VCaP (cell line): Measurements from ENCODE around the gene FAM234B.
"Not testable (repeated sequence)": the region's sequence is repeated elsewhere in the genome, so short reads cannot be mapped to it uniquely, and the experiment has no call there.

ENCODE experiments used
- H3K27ac ChIP-seq: fragments of 450-650 bp; 2 replicates; pipeline ENCODE4 v1.5.1; 2017
- CTCF ChIP-seq: fragments of 450-650 bp; conservative IDR thresholded peaks from 2 replicates; pipeline ENCODE4 v1.5.1; 2017; ENCODE audit warnings: mild to moderate bottlenecking, moderate library complexity

The FAM234B gene

DNA sequence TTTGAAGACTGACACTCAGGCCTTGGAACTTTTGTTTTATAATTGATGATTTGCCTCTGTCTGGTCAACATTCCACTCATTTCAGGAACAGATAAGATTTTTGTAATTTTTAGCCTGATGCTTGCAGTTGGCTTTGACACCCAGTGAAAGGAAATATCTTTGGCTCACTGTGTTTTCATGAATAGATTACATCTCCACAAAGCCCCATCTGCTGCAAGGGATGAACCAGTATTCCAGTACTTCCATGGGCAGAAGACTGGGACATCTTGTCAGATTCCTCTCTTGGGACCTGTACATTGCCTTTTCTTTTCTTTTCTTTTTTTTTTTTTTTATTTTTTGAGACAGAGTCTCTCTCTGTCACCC, 30.9 kb downstream of the FAM234B start:
- TF ChIP-seq CTCF = no peak
- no peak overlapping the region for H3K27ac ChIP-seq

GRCh38 chr12:13075786-13076570, 31.8 kb downstream of the FAM234B start:
- no peak overlapping the region for H3K27ac ChIP-seq
- TF ChIP-seq CTCF = no peak

- H3K27ac ChIP-seq = peak overlapping the region; percentile 22
- TF ChIP-seq CTCF = peak; percentile 50; the same call in 1 of the 2 replicates
Measured at GRCh38 chr12:13079440-13079906, 35.3 kb downstream of the FAM234B start.

- peak overlapping the region; percentile 22; the same call in 1 of the 2 replicates for H3K27ac ChIP-seq
- TF ChIP-seq CTCF = no peak
Measured at GRCh38 chr12:13080266-13080665, 36.1 kb downstream of the FAM234B start.

DNA sequence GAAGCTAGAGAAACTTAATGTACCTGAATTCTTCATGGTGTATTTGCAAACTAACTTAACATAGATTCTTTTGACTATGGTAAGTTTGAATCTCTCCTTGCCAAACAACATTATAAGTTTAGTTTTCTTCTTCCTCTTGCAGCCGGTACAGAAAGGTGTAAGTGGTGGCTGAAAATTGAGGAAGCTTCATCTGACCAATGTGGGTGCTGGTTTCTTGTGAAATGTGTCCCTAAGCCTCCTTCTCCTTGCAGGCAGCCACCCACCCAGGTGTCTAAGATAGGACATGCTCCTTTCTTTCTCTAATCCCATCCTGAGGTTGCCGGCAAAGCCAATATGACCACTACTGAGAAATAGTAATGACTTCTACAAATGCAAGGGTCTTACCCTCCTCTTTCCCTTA, 38.7 kb downstream of the FAM234B start:
- H3K27ac ChIP-seq = no peak overlapping the region
- no peak for TF ChIP-seq CTCF

- not testable (repeated sequence) for H3K27ac ChIP-seq
Measured at GRCh38 chr12:13083638-13084037, 39.5 kb downstream of the FAM234B start.

- no peak for TF ChIP-seq CTCF
- H3K27ac ChIP-seq = no peak overlapping the region
Measured at GRCh38 chr12:13084898-13085640, 40.9 kb downstream of the FAM234B start.
